ENCODE measurements around the gene ZNF396.

Gene ZNF396

DNA sequence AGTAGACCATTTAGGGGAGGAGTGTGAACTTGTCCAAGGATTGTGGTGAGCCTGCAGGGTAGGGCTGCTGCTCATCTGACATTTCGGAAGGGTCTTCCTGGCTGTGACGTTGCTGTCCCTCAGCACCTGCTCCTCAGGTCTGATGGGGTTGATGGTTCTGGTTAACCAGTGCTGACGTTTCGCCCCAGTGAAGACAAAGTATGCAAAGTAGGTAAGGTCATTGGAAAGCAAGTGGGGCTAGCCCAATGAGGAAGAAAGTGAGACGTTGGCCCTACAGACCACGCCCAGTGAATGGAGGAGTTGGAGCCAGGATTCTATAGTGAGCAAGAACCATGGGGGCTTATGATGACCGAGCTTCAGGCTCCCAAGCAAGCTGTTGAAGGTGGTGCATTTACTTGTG, 33.4 kb upstream of the ZNF396 start:
- no peaks in the 10 kb centered on the region for H3K27me3 ChIP-seq (ENCODE audit: control insufficient read depth, insufficient read depth, low read length)
- no peak overlapping the region for H3K27ac ChIP-seq
- TF ChIP-seq, protein P1, sequence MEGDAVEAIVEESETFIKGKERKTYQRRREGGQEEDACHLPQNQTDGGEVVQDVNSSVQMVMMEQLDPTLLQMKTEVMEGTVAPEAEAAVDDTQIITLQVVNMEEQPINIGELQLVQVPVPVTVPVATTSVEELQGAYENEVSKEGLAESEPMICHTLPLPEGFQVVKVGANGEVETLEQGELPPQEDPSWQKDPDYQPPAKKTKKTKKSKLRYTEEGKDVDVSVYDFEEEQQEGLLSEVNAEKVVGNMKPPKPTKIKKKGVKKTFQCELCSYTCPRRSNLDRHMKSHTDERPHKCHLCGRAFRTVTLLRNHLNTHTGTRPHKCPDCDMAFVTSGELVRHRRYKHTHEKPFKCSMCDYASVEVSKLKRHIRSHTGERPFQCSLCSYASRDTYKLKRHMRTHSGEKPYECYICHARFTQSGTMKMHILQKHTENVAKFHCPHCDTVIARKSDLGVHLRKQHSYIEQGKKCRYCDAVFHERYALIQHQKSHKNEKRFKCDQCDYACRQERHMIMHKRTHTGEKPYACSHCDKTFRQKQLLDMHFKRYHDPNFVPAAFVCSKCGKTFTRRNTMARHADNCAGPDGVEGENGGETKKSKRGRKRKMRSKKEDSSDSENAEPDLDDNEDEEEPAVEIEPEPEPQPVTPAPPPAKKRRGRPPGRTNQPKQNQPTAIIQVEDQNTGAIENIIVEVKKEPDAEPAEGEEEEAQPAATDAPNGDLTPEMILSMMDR (IDR thresholded peaks at IDR 0.05) = no peak
- no peaks in the 10 kb centered on the region for H3K4me1 ChIP-seq
- H2AFZ ChIP-seq = no peak overlapping the region
- H3K4me2 ChIP-seq (ENCODE audit: low read length) = no peak overlapping the region
- no peak overlapping the region for H3K4me3 ChIP-seq (ENCODE audit: low read depth, low read length)
- H3K9me3 ChIP-seq (ENCODE audit: control insufficient read depth, low read length) = no peaks in the 10 kb centered on the region
- no peaks in the 10 kb centered on the region for H3K36me3 ChIP-seq (ENCODE audit: control insufficient read depth, insufficient read depth, low read length)
- H3K79me2 ChIP-seq = no peaks in the 10 kb centered on the region
- H3K9ac ChIP-seq = no peak overlapping the region

DNA sequence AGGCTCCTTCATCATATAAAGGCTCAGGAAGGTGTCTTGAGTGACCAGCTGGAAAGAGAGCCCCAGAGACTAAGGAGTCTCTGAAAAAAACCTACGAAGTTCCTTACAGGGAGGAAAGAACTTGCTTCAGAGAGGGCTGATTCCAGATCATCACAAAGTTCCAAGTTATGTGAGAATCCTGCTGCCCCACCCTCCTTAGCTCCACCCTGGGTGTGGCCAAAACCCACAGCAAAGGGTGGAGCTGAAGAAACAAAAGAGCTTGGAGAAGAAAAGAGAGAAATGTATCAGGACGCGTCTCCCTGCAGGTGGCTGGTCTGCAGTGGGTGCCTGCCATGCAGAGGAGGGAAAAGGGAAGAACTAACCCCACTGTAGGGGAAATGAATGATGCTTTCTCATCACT, 32.8 kb upstream of the ZNF396 start:
- TF ChIP-seq, protein P1 (IDR thresholded peaks at IDR 0.05) = no peak

DNA sequence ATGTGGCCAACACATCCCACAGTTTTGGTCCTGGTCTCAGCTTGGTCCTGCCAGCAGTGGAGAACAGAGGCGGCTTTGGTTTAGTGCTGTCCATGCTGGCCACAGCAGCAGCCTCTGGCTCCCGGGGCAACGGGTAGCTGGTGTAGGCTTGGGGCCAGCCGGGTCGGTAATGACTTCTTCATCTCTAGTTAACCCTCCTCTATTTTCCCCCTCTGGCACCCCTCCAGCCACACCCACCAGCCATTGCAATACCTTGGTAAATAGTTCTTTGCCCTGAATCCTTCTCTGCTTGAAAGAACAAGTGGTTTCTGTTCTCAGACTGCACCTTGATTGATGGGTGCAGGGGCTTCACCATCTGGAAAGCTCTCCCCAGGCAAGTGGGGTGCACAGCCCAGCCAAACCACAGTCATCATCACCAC, 31.7 kb upstream of the ZNF396 start:
- no peaks in the 10 kb centered on the region for H3K4me1 ChIP-seq
- no peak overlapping the region for H3K4me2 ChIP-seq (ENCODE audit: low read length)
- no peak overlapping the region for H3K27ac ChIP-seq
- H3K4me3 ChIP-seq (ENCODE audit: low read depth, low read length) = no peak overlapping the region
- no peaks in the 10 kb centered on the region for H3K36me3 ChIP-seq (ENCODE audit: control insufficient read depth, insufficient read depth, low read length)
- H3K27me3 ChIP-seq (ENCODE audit: control insufficient read depth, insufficient read depth, low read length) = no peaks in the 10 kb centered on the region
- no peaks in the 10 kb centered on the region for H3K9me3 ChIP-seq (ENCODE audit: control insufficient read depth, low read length)
- H2AFZ ChIP-seq = no peak overlapping the region
- no peaks in the 10 kb centered on the region for H3K79me2 ChIP-seq
- TF ChIP-seq, protein P1 (IDR thresholded peaks at IDR 0.05) = no peak
- H3K9ac ChIP-seq = no peak overlapping the region

More for the DNA sequence above, 32.8 kb upstream of the ZNF396 start:
- no peak overlapping the region for H3K27ac ChIP-seq
- H3K36me3 ChIP-seq (ENCODE audit: control insufficient read depth, insufficient read depth, low read length) = no peaks in the 10 kb centered on the region
- no peaks in the 10 kb centered on the region for H3K9me3 ChIP-seq (ENCODE audit: control insufficient read depth, low read length)
- H2AFZ ChIP-seq = no peak overlapping the region
- H3K27me3 ChIP-seq (ENCODE audit: control insufficient read depth, insufficient read depth, low read length) = no peaks in the 10 kb centered on the region
- H3K4me1 ChIP-seq = no peaks in the 10 kb centered on the region
- no peak overlapping the region for H3K4me3 ChIP-seq (ENCODE audit: low read depth, low read length)
- no peak overlapping the region for H3K4me2 ChIP-seq (ENCODE audit: low read length)
- H3K79me2 ChIP-seq = no peaks in the 10 kb centered on the region
- no peak overlapping the region for H3K9ac ChIP-seq

DNA sequence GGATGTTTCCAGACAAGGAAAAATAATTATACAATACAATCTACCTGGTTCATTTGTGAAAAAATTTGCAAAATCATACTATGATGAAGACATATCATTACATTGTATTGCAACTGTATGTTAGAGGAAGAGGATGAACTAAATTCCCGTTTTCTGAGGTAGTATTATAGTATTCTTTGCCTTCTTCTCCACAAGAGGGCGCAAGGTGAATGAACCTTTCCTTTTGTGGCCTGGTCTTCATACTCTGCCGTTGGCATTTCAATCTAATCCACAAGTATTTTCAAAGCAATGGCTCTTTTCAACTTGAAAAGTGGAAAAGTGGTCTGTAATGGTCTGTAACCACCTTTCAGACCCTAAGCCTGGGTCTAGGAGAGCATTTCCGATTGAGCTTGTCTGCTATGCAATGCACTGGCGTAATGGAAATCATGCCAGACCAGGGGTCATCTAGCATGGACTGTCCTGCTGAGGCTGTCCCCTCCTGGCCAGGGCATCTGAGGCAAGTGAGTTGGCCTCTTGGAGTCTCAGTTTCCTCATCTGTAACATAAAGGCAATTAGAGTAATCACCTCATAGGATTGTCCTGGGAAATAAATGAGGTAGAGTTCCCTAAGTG, 30.8 kb upstream of the ZNF396 start:
- Histone ChIP-seq H3K4me2 (ENCODE audit: low read length) (no peak overlapping the region), H3K9ac (no peak overlapping the region), H3K79me2 (no peaks in the 10 kb centered on the region), H3K36me3 (ENCODE audit: control insufficient read depth, insufficient read depth, low read length) (no peaks in the 10 kb centered on the region), H3K27ac (no peak overlapping the region), H3K4me1 (no peaks in the 10 kb centered on the region), H2AFZ (peak overlapping the region; percentile 67), H3K27me3 (ENCODE audit: control insufficient read depth, insufficient read depth, low read length) (no peaks in the 10 kb centered on the region), H3K4me3 (ENCODE audit: low read depth, low read length) (no peak overlapping the region), H3K9me3 (ENCODE audit: control insufficient read depth, low read length) (no peaks in the 10 kb centered on the region)
- TF ChIP-seq, protein P1 (IDR thresholded peaks at IDR 0.05) = peak; percentile 82

DNA sequence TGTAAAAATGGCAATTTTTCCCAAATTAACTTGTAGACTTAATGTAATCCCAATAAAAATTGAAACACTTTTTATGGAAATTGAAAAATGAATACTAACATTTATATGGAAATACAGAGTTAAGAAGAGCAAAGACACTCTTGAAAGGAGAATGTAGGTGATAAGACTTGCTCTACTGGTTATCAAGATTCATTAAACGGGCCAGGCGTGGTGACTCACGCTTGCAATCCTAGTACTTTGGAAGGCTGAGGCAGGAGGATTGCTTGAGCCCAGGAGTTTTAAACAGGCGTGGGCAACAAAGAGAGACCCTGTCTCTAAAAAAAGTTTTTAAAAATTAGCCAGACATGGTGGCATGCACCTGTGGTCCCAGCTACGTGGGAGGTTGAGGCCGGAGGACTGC, 29.5 kb upstream of the ZNF396 start:
- no peaks in the 10 kb centered on the region for H3K9me3 ChIP-seq (ENCODE audit: control insufficient read depth, low read length)
- H3K79me2 ChIP-seq = no peaks in the 10 kb centered on the region
- no peak overlapping the region for H3K9ac ChIP-seq
- H3K4me1 ChIP-seq = no peaks in the 10 kb centered on the region
- no peak overlapping the region for H3K4me3 ChIP-seq (ENCODE audit: low read depth, low read length)
- H3K4me2 ChIP-seq (ENCODE audit: low read length) = no peak overlapping the region
- H3K27ac ChIP-seq = no peak overlapping the region
- H2AFZ ChIP-seq = no peak overlapping the region
- TF ChIP-seq, protein P1 (IDR thresholded peaks at IDR 0.05) = no peak
- no peaks in the 10 kb centered on the region for H3K27me3 ChIP-seq (ENCODE audit: control insufficient read depth, insufficient read depth, low read length)
- H3K36me3 ChIP-seq (ENCODE audit: control insufficient read depth, insufficient read depth, low read length) = no peaks in the 10 kb centered on the region

All from parathyroid adenoma (tissue), 2 donors.